Measurements from ENCODE around the gene GNAI3.

Gene GNAI3

DNA sequence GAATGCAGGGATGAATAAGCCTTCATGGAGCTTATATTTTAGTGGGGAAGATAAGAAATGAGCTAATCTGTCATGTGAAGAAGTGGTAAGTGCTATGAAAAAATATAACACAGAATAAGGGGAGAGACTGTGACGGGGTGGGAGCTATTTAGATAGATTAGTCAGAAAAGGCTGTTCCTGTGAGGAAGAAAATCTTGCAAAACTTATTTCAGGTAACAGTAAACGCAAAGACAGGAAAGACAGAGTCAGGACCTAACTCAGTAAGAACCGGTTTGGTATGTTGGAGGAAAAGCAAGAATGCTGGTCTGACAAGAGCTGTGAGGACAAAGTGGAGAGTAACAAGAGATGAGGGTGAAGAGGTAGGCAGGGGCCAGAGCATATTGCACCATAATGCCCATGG is 22.0 kb downstream of the GNAI3 start:
- CTCF ChIA-PET, result interaction anchor here (1.0 to 3.1 kb wide), 10 partner anchors 9 to 71 kb away, joined by 3 to 12 read pairs (median 4); partner anchors contain the start of gene GNAI3
- TF ChIP-seq, protein P1, sequence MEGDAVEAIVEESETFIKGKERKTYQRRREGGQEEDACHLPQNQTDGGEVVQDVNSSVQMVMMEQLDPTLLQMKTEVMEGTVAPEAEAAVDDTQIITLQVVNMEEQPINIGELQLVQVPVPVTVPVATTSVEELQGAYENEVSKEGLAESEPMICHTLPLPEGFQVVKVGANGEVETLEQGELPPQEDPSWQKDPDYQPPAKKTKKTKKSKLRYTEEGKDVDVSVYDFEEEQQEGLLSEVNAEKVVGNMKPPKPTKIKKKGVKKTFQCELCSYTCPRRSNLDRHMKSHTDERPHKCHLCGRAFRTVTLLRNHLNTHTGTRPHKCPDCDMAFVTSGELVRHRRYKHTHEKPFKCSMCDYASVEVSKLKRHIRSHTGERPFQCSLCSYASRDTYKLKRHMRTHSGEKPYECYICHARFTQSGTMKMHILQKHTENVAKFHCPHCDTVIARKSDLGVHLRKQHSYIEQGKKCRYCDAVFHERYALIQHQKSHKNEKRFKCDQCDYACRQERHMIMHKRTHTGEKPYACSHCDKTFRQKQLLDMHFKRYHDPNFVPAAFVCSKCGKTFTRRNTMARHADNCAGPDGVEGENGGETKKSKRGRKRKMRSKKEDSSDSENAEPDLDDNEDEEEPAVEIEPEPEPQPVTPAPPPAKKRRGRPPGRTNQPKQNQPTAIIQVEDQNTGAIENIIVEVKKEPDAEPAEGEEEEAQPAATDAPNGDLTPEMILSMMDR (IDR thresholded peaks at IDR 0.05; ENCODE audit: control extremely low read depth, extremely low read depth, low read depth, missing control alignments), result no peak
- no peak for DNase-seq (ENCODE audit: extremely low spot score)
- POLR2A ChIA-PET, result no interaction called here

DNA sequence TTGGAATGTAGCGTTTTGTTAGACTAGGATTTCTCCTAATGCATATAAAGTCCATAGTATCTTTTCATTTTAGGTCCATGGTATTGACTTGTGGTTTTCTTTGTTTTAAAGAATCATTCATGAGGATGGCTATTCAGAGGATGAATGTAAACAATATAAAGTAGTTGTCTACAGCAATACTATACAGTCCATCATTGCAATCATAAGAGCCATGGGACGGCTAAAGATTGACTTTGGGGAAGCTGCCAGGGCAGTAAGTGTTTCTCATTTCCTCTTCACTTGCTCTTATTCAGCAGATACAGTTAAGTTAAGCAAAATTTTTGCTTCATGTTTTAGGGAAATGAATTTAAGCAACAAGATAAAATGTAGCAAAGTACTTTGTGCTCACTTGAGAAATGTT is 25.4 kb downstream of the GNAI3 start:
- no peak for DNase-seq (ENCODE audit: extremely low spot score)
- POLR2A ChIA-PET, result no interaction called here
- CTCF ChIA-PET, result interaction anchor here (1.0 to 1.4 kb wide), 4 partner anchors 11 to 69 kb away, joined by 3 to 4 read pairs (median 4); no protein-coding TSS in a partner anchor
- TF ChIP-seq, protein P1 (IDR thresholded peaks at IDR 0.05; ENCODE audit: control extremely low read depth, extremely low read depth, low read depth, missing control alignments), result no peak

DNA sequence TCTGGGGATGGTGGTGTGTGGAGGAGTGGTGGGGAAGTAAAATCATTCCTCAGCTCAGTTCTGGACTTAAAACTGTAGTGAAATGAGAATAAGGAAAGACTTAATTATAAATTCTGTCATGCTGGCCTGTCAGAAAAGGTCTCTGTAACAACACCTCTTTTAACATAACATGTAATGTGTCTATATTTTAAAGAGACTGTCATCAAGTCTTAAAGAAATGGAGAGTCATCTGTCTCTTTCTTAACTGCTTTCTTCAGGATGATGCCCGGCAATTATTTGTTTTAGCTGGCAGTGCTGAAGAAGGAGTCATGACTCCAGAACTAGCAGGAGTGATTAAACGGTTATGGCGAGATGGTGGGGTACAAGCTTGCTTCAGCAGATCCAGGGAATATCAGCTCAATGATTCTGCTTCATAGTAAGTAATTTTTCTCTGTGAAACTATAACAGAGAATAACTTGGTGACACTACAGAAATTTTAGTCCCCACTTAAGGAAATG is 30.6 kb downstream of the GNAI3 start:
- TF ChIP-seq, protein P1 (IDR thresholded peaks at IDR 0.05; ENCODE audit: control extremely low read depth, extremely low read depth, low read depth, missing control alignments), result no peak
- ChIA-PET CTCF (interaction anchor here (1.2 to 1.6 kb wide), 6 partner anchors 9 to 406 kb away, joined by 3 to 4 read pairs (median 3); partner anchors contain the start of gene AHCYL1), POLR2A (no interaction called here)
- DNase-seq (ENCODE audit: extremely low spot score), result no peak

DNA sequence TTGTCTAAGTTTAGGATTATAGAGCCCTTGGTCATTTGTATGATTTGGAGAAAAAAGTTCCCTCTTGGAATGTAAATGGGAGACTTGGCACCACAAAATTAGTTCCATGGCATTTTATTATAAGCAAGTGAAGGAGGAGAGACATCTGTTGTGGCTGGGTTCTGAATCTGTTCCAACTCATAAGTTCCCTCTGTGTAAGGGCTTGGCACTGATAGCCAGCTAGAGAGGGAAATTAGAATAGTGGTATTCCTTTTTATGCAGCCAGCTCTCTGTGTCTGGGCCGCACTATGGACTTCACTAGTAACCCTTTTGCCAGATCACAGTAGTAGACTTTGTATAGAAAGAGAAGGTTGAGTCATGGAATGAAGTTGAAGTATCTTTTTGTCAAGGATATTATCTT is 31.1 kb downstream of the GNAI3 start:
- DNase-seq (ENCODE audit: extremely low spot score), result no peak
- ChIA-PET POLR2A (no interaction called here), CTCF (interaction anchor here (1.2 to 1.6 kb wide), 8 partner anchors 9 to 405 kb away, joined by 3 to 4 read pairs (median 3); partner anchors contain the start of gene AHCYL1)
- TF ChIP-seq, protein P1 (IDR thresholded peaks at IDR 0.05; ENCODE audit: control extremely low read depth, extremely low read depth, low read depth, missing control alignments), result no peak

DNA sequence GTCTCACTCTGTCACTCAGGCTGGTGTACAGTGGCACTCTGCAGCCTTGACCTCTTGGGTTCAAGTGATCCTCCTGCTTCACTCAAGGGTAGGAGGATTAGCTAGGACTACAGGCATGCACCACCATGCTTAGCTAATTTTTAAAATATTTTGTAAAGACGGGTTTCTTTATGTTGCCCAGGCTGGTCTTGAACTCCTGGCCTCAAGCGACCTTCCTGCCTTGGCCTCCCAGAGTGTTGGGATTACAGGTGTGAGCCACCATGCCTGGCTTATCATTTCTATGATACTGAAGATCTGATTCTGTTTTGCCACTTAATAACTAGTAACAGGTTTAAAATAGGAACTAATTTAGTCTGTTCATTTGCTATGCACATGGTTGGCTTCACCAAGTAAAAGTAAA is 33.6 kb downstream of the GNAI3 start:
- CTCF ChIA-PET, result interaction anchor here (1.2 kb wide), 1 partner anchor 20 kb away, joined by 3 read pairs; no protein-coding TSS in a partner anchor
- TF ChIP-seq, protein P1 (IDR thresholded peaks at IDR 0.05; ENCODE audit: control extremely low read depth, extremely low read depth, low read depth, missing control alignments), result no peak
- no peak for DNase-seq (ENCODE audit: extremely low spot score)
- POLR2A ChIA-PET, result no interaction called here

DNA sequence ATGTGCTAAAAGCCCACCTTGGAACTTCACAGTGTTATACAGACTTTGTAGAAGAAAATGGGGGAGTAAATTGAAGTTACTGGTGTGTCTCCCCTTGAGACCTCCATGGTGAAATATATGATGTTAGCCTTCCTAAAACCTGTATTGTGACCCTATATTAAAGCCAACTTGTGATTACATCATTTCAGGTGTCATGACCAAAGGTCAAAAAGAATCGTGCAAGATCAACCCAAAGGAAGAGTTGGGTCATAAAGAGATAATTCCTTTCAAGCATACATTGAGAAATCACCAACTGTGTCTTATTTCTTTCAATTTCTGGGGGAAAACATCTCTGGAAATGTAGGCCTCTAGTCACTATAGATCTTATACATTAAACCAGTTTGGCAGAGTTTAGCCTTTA is 36.4 kb downstream of the GNAI3 start:
- ChIA-PET POLR2A (no interaction called here), CTCF (no interaction called here)
- DNase-seq (ENCODE audit: extremely low spot score), result no peak
- TF ChIP-seq, protein P1 (IDR thresholded peaks at IDR 0.05; ENCODE audit: control extremely low read depth, extremely low read depth, low read depth, missing control alignments), result no peak
